IMR-90 (cell line): ENCODE data around the gene CHST14. TPM values are rescaled to one million over a fixed set of nuclear protein-coding genes. Genes with fewer than 3 reads are reported as not detected.

Experiments used
- ATAC-seq: fragments of 200-7000 bp; cut with Tn5 transposase; 2 replicates; pipeline ENCODE4 v1.9.1; 2020; ENCODE audit warnings: low read depth, mild to moderate bottlenecking, moderate library complexity
- BruUV-seq: library from RNA; stranded (reverse); fragments of 400-500 nt; replicated peaks from 2 replicates; lab custom pipeline; 2021; lab: Mats Ljungman, UMichigan
- CTCF ChIA-PET: fragments of 300-600 bp; formaldehyde crosslinking; extraction: SDS; loops from one replicate; lab custom pipeline; 2021; ENCODE audit warnings: antibody characterized with exemption; lab: Yijun Ruan, JAX
- POLR2A ChIA-PET: fragments of 300-600 bp; sonication (Branson Sonifier 250); formaldehyde crosslinking; loops from one replicate; lab custom pipeline; 2022; ENCODE audit warnings: antibody characterized with exemption; ENCODE audit not compliant: unreplicated experiment; lab: Charles Lee
- DNase-seq: peaks from one replicate; pipeline ENCODE4 v3.0.0; 2013
- H2AFZ ChIP-seq: replicated peaks from 2 replicates; pipeline ENCODE3; 2013; ENCODE audit warnings: low read length, mild to moderate bottlenecking; ENCODE audit not compliant: poor library complexity
- H2AK5ac ChIP-seq: 2 replicates; pipeline ENCODE4 v1.6.1; 2013; ENCODE audit warnings: low read depth, low read length, inconsistent platforms
- H2AK9ac ChIP-seq: replicated peaks from 2 replicates; pipeline ENCODE3; 2013; ENCODE audit warnings: mild to moderate bottlenecking, low read depth, low read length, moderate library complexity; ENCODE audit not compliant: poor library complexity
- H2BK120ac ChIP-seq: 2 replicates; pipeline ENCODE4 v1.6.1; 2013; ENCODE audit warnings: low read depth, low read length, inconsistent platforms
- H2BK15ac ChIP-seq: 3 replicates; pipeline ENCODE4 v1.6.1; 2013; ENCODE audit warnings: low read depth, low read length, inconsistent platforms
- H2BK20ac ChIP-seq: 2 replicates; pipeline ENCODE4 v1.6.1; 2013; ENCODE audit warnings: low read depth, mild to moderate bottlenecking, inconsistent platforms, low read length, moderate library complexity
- H2BK5ac ChIP-seq: 2 replicates; pipeline ENCODE4 v1.6.1; 2013; ENCODE audit warnings: mild to moderate bottlenecking, low read depth, low read length, inconsistent platforms; ENCODE audit not compliant: poor library complexity, severe bottlenecking
- H3K14ac ChIP-seq: replicated peaks from 2 replicates; pipeline ENCODE4 v1.6.1; 2013; ENCODE audit warnings: low read depth, low read length, inconsistent platforms
- H3K18ac ChIP-seq: 2 replicates; pipeline ENCODE4 v1.6.1; 2013; ENCODE audit warnings: low read depth, low read length, control low read depth
- H3K23ac ChIP-seq: 2 replicates; pipeline ENCODE4 v1.6.1; 2013; ENCODE audit warnings: low read depth, low read length, inconsistent platforms
- H3K27ac ChIP-seq: 2 replicates; pipeline ENCODE4 v1.5.1; 2013; ENCODE audit warnings: mild to moderate bottlenecking, control low read depth, low read length; ENCODE audit not compliant: insufficient read depth
- H3K27me3 ChIP-seq: 2 replicates; pipeline ENCODE4 v1.6.1; 2013; ENCODE audit warnings: low read length; ENCODE audit not compliant: control insufficient read depth, insufficient read depth
- H3K36me3 ChIP-seq: 2 replicates; pipeline ENCODE4 v1.6.1; 2013; ENCODE audit warnings: low read length, mixed read lengths; ENCODE audit not compliant: control insufficient read depth, insufficient read depth
- H3K4ac ChIP-seq: 2 replicates; pipeline ENCODE4 v1.6.1; 2013; ENCODE audit warnings: low read depth, low read length, inconsistent platforms
- H3K4me1 ChIP-seq: 2 replicates; pipeline ENCODE4 v1.6.1; 2013; ENCODE audit warnings: low read length, mixed read lengths; ENCODE audit not compliant: control insufficient read depth, insufficient read depth
- H3K4me2 ChIP-seq: 2 replicates; pipeline ENCODE4 v1.6.1; 2013; ENCODE audit warnings: low read depth, mild to moderate bottlenecking, control low read depth, low read length, moderate library complexity
- H3K4me3 ChIP-seq: 2 replicates; pipeline ENCODE4 v1.5.1; 2013; ENCODE audit warnings: low read depth, mild to moderate bottlenecking, control low read depth, low read length, moderate library complexity; ENCODE audit not compliant: insufficient read depth
- H3K56ac ChIP-seq: 2 replicates; pipeline ENCODE4 v1.6.1; 2013; ENCODE audit warnings: low read length, inconsistent platforms; ENCODE audit not compliant: insufficient read depth; ENCODE audit errors: extremely low read depth
- H3K79me1 ChIP-seq, 2 experiments: 2 replicates each; pipeline ENCODE4 v1.6.1; 2013; ENCODE audit warnings: low read length in 2 of 2, inconsistent platforms in 1 of 2, low read depth in 1 of 2
- H3K9ac ChIP-seq: 2 replicates; pipeline ENCODE4 v1.6.1; 2013; ENCODE audit warnings: low read depth, low read length, control low read depth
- H3K9me1 ChIP-seq: 2 replicates; pipeline ENCODE4 v1.6.1; 2013; ENCODE audit warnings: low read length, inconsistent platforms; ENCODE audit not compliant: insufficient read depth
- H3K9me3 ChIP-seq: 2 replicates; pipeline ENCODE4 v1.6.1; 2013; ENCODE audit warnings: low read length; ENCODE audit not compliant: control insufficient read depth, insufficient read depth
- H4K20me1 ChIP-seq: 2 replicates; pipeline ENCODE4 v1.6.1; 2013; ENCODE audit warnings: low read length, inconsistent platforms; ENCODE audit not compliant: insufficient read depth
- H4K5ac ChIP-seq: 2 replicates; pipeline ENCODE4 v1.6.1; 2013; ENCODE audit warnings: mild to moderate bottlenecking, low read depth, low read length, control low read depth
- H4K8ac ChIP-seq, 2 experiments: 2 replicates each; pipeline ENCODE4 v1.6.1; 2013; ENCODE audit warnings: low read depth in 2 of 2, low read length in 2 of 2, control low read depth in 1 of 2, inconsistent platforms in 1 of 2
- H4K91ac ChIP-seq: 2 replicates; pipeline ENCODE4 v1.6.1; 2013; ENCODE audit warnings: low read depth, low read length, inconsistent platforms; ENCODE audit not compliant: insufficient read depth
- BHLHE40 ChIP-seq: fragments of 150-350 bp; IDR thresholded peaks from 2 replicates; pipeline ENCODE4 v1.6.1; 2016; ENCODE audit warnings: mild to moderate bottlenecking, low read depth, low read length
- CEBPB ChIP-seq: IDR thresholded peaks from 2 replicates; pipeline ENCODE4 v1.6.1; 2012; ENCODE audit warnings: low read depth, low read length, improper control_type of control experiment
- CHD1 ChIP-seq: IDR thresholded peaks from 2 replicates; pipeline ENCODE4 v1.6.1; 2012; ENCODE audit warnings: low read depth, low read length, improper control_type of control experiment
- FOS ChIP-seq: fragments of 150-350 bp; IDR thresholded peaks from 2 replicates; pipeline ENCODE4 v1.6.1; 2016; ENCODE audit warnings: low read depth, low read length
- MAFK ChIP-seq: IDR thresholded peaks from 2 replicates; pipeline ENCODE4 v1.6.1; 2012; ENCODE audit warnings: low read depth, low read length, improper control_type of control experiment
- MAZ ChIP-seq: IDR thresholded peaks from 2 replicates; pipeline ENCODE4 v1.6.1; 2012; ENCODE audit warnings: low read depth, mild to moderate bottlenecking, low read length, improper control_type of control experiment, moderate library complexity, borderline replicate concordance
- MXI1 ChIP-seq: IDR thresholded peaks from 2 replicates; pipeline ENCODE4 v1.6.1; 2012; ENCODE audit warnings: low read depth, mild to moderate bottlenecking, low read length, moderate library complexity, borderline replicate concordance
- NFE2L2 ChIP-seq: fragments of 150-350 bp; IDR thresholded peaks from 2 replicates; pipeline ENCODE4 v1.6.1; 2016; ENCODE audit warnings: low read depth, mild to moderate bottlenecking, low read length
- POLR2A ChIP-seq: IDR thresholded peaks from 2 replicates; pipeline ENCODE4 v1.6.1; 2012; ENCODE audit warnings: mild to moderate bottlenecking, low read depth, low read length
- RAD21 ChIP-seq: IDR thresholded peaks from 2 replicates; pipeline ENCODE4 v1.6.1; 2012; ENCODE audit warnings: low read length, improper control_type of control experiment
- RCOR1 ChIP-seq: IDR thresholded peaks from 2 replicates; pipeline ENCODE4 v1.6.1; 2012; ENCODE audit warnings: mild to moderate bottlenecking, low read length, improper control_type of control experiment; ENCODE audit not compliant: insufficient replicate concordance
- RFX5 ChIP-seq: IDR thresholded peaks from 2 replicates; pipeline ENCODE4 v1.8.0; 2012; ENCODE audit warnings: low read depth, mild to moderate bottlenecking, low read length, moderate library complexity
- SMC3 ChIP-seq: fragments of 150-350 bp; IDR thresholded peaks from 2 replicates; pipeline ENCODE4 v1.6.1; 2016; ENCODE audit warnings: low read depth, mild to moderate bottlenecking, antibody characterized with exemption, low read length, moderate library complexity
- WGBS, 2 experiments: methylation state at CpG; one replicate each; pipeline versions ENCODE4 v1.1.5 to v1.1.7; 2013; ENCODE audit warnings: missing lambda C conversion rate in 2 of 2; ENCODE audit not compliant: insufficient read length in 1 of 2; ENCODE audit errors: extremely low coverage in 2 of 2; 5-methylcytosine and 5-hydroxymethylcytosine counted together
- dilution Hi-C: fragments of 300-500 bp; cut with HindIII; formaldehyde crosslinking; loops from one replicate; pipeline ENCODE4 v1.14.3; 2018; ENCODE audit warnings: low sequenced_read_pairs; ENCODE audit not compliant: unreplicated experiment
- in situ Hi-C: fragments of 300-500 bp; cut with MboI; formaldehyde crosslinking; loops from 3 replicates; pipeline ENCODE4 v1.14.3; 2019; ENCODE audit warnings: low sequenced_read_pairs, inconsistent platforms, mixed read lengths
- intact Hi-C: fragments of 100-400 bp; cut with micrococcal nuclease; formaldehyde crosslinking; loops from 2 replicates; pipeline ENCODE4 v1.10.0; 2022
- polyA plus RNA-seq, 3 experiments: library from polyadenylated mRNA; depleted of rRNA; stranded (reverse); fragments of >200 nt; gene quantifications; 2 replicates each; pipeline ENCODE4 v1.2.3, GENCODE V29; 2012; ENCODE audit warnings: low replicate concordance in 1 of 3
- total RNA-seq: library from RNA; depleted of rRNA; stranded (reverse); fragments of >200 nt; gene quantifications from 2 replicates; pipeline ENCODE4 v1.2.3, GENCODE V29; 2012
- TF ChIP-seq, protein P1 (sequence below): conservative IDR thresholded peaks from 2 replicates; pipeline ENCODE4 v1.5.1; 2012; ENCODE audit warnings: mild to moderate bottlenecking, low read depth, low read length, improper control_type of control experiment
- TF ChIP-seq, protein P2 (sequence below): fragments of 150-350 bp; IDR thresholded peaks from 2 replicates; pipeline ENCODE4 v1.6.1; 2017; ENCODE audit warnings: mild to moderate bottlenecking, antibody characterized with exemption, low read length, low read depth
- TF ChIP-seq, protein P3 (sequence below): fragments of 150-350 bp; IDR thresholded peaks from 2 replicates; pipeline ENCODE4 v1.6.1; 2016; ENCODE audit warnings: low read depth, mild to moderate bottlenecking, low read length, moderate library complexity, borderline replicate concordance

Gene CHST14
- total and polyA plus RNA-seq, 2 of the 4 experiments (the other 2 are of a cell fraction): 3.8 to 19.5 TPM

DNA sequence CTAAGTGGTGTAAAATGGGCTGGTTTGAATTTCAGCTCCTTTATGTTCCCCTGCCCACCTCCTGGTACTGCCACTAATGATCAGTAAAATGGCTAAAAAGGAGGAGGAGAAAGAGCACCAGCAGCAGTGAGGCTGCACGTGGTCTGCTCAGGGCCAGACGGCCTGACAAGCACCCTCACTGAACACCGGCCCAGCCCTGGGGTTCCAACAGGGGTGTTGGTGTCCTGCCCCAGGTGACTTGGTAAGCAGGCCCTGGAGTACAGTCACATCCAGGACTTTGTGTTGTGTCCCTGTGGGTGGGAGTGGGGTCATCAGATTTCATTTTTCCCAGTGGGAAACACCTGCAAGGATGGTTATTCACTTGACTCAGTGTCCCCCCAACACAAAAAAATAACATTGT, 24.6 kb upstream of the CHST14 start:
- dilution Hi-C loops: no loop called here
- ATAC-seq: no peak

More for the DNA sequence above, 24.6 kb upstream of the CHST14 start:
- Histone ChIP-seq H3K4me3 (no peak overlapping the region), H3K18ac (no peak overlapping the region), H2BK120ac (peak overlapping the region; percentile 30), H3K4me2 (no peak overlapping the region), H3K4ac (peak overlapping the region; percentile 66), H3K79me1 (peaks cover 28 to 80% of the 10 kb centered on the region in 2 experiments), H2BK5ac (no peak overlapping the region), H3K9me3 (no peaks in the 10 kb centered on the region), H3K9me1 (peaks cover 23% of the 10 kb centered on the region), H3K27me3 (no peaks in the 10 kb centered on the region), H3K36me3 (no peaks in the 10 kb centered on the region), H2AK5ac (peak overlapping the region; percentile 61; the same call in 1 of the 2 replicates), H2AFZ (no peak overlapping the region), H2BK15ac (peak overlapping the region; percentile 1; the same call in 1 of the 3 replicates), H3K14ac (peak overlapping the region; percentile 68), H3K27ac (no peak overlapping the region; the same call in 1 of the 2 replicates), H4K5ac (no peak overlapping the region), H3K9ac (no peak overlapping the region), H2BK20ac (0 out of 2 replicates have a peak overlapping the region, but pooled peaks have one; percentile 28), H3K23ac (0 out of 2 replicates have a peak overlapping the region, but pooled peaks have one; percentile 78), H4K8ac (peak overlapping the region in 1 of 2 experiments; percentile 22; a peak in 1 of 4 replicates), H3K56ac (no peak overlapping the region), H3K4me1 (peaks cover 14% of the 10 kb centered on the region), H2AK9ac (no peak overlapping the region), H4K91ac (no peak overlapping the region), H4K20me1 (peaks cover 72% of the 10 kb centered on the region)
- BruUV-seq: no TSS peak
- TF ChIP-seq CHD1 (no peak), MAFK (no peak), NFE2L2 (no peak), MAZ (no peak), RFX5 (no peak), POLR2A (no peak), SMC3 (no peak), CEBPB (no peak), RCOR1 (no peak), FOS (no peak), RAD21 (no peak), BHLHE40 (no peak), MXI1 (no peak)
- TF ChIP-seq, protein P1, sequence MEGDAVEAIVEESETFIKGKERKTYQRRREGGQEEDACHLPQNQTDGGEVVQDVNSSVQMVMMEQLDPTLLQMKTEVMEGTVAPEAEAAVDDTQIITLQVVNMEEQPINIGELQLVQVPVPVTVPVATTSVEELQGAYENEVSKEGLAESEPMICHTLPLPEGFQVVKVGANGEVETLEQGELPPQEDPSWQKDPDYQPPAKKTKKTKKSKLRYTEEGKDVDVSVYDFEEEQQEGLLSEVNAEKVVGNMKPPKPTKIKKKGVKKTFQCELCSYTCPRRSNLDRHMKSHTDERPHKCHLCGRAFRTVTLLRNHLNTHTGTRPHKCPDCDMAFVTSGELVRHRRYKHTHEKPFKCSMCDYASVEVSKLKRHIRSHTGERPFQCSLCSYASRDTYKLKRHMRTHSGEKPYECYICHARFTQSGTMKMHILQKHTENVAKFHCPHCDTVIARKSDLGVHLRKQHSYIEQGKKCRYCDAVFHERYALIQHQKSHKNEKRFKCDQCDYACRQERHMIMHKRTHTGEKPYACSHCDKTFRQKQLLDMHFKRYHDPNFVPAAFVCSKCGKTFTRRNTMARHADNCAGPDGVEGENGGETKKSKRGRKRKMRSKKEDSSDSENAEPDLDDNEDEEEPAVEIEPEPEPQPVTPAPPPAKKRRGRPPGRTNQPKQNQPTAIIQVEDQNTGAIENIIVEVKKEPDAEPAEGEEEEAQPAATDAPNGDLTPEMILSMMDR: no peak
- TF ChIP-seq, protein P2, sequence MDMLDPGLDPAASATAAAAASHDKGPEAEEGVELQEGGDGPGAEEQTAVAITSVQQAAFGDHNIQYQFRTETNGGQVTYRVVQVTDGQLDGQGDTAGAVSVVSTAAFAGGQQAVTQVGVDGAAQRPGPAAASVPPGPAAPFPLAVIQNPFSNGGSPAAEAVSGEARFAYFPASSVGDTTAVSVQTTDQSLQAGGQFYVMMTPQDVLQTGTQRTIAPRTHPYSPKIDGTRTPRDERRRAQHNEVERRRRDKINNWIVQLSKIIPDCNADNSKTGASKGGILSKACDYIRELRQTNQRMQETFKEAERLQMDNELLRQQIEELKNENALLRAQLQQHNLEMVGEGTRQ: no peak
- TF ChIP-seq, protein P3, sequence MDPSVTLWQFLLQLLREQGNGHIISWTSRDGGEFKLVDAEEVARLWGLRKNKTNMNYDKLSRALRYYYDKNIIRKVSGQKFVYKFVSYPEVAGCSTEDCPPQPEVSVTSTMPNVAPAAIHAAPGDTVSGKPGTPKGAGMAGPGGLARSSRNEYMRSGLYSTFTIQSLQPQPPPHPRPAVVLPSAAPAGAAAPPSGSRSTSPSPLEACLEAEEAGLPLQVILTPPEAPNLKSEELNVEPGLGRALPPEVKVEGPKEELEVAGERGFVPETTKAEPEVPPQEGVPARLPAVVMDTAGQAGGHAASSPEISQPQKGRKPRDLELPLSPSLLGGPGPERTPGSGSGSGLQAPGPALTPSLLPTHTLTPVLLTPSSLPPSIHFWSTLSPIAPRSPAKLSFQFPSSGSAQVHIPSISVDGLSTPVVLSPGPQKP: no peak
- DNase-seq: no peak
- WGBS, 2 experiments: no CpG with 5 or more reads among the region's 3 CpGs
- CTCF ChIA-PET: no interaction called here
- POLR2A ChIA-PET: interaction anchor here (0.5 kb wide), 1 partner anchor 121 kb away, joined by 3 read pairs; no protein-coding TSS in a partner anchor
- in situ Hi-C loops: no loop called here
- intact Hi-C loops: no loop called here
